Measurements from ENCODE around the gene AIRE. TPM values are rescaled to one million over a fixed set of nuclear protein-coding genes. Genes with fewer than 3 reads are reported as not detected.
A peak's percentile ranks its signal among the peaks of the same experiment; 100 is the strongest.

AIRE gene
- total RNA-seq, 2 experiments from 2014 or later = 0.27 to 0.30 TPM

DNA sequence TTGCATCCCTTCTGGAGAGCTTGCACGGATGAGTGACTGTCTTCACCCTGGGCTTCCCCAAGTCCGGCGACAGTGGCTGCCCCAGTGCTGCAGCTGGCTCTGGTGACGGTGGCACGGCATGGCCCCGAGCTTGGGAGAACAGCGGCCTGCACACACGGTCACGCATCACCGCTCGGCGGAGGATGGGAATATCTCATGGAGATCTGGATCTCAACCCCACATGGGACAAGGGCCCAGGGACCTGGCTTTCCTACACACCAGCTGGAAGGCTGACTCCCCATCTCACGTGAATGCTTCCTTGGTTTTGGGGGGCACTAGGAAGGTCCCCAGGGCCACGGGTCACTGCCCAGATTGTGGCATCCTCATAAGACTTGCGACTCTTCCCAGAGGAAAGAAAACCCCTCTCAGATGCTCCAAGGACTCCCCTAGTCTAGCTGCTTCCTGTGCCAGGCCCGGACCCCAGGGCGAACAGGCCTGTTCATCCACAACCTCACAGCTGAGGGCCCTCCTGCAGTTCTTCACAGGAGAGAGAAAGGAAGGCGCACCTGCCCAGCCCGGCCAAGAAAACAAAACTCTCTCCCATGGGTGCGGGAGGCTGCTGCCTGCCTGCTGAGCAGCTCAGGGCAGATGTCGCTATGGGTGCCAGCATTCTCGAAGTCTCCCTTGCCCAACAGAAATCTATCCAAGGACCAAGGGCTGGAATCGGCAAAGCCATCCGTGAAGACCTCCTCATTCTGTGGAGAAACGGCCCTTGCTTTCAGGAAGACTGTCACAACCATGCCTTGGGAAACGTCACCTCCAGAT, 43.6 kb downstream of the AIRE start:
- ChIA-PET CTCF (no interaction called here), POLR2A (no interaction called here)
- no peak for DNase-seq
- H3K9me3 Mint-ChIP-seq = no peaks in the 10 kb centered on the region
- no peaks in the 10 kb centered on the region for H3K36me3 Mint-ChIP-seq (ENCODE audit: low read depth)
- H3K27ac Mint-ChIP-seq = peak overlapping the region; percentile 60
- H3K4me3 Mint-ChIP-seq = no peak overlapping the region
- H3K27me3 Mint-ChIP-seq = no peaks in the 10 kb centered on the region
- H3K4me1 Mint-ChIP-seq = no peaks in the 10 kb centered on the region

DNA sequence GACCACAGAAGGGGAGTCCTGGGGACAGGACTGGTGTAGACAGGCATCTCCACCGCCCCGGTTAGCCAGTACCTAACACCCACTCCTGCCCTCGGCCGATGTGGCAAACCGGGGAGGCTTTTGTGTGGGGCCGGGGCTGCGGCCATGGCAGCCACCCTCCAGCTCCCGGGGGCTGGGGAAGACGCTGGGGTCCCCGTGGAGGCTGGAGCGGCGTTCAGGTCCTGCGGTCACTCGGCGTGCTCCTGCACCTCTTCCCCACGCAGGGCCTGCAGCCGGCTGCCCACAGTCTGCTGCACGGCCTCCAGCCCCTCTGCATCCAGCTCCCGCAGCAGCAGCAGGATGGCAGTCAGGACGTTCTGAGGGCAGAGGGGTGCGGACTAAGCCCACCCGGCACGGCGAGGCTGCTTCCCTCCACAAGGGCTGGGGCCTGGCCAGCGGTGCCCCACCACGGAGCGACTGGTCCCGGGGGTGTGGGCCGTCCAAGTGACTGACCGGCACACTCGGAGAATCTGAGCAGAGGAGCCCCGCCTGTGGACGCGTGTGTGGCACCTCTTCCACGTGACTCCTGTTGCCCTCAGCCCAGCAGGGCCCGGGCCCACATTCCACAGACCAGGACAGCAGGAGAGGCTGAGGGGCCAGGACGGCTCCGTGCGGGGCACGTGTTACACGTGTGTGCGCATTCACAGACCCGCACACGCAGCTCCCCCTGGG, 44.5 kb downstream of the AIRE start:
- no peak overlapping the region for H3K27ac Mint-ChIP-seq
- CTCF ChIA-PET = no interaction called here

GRCh38 chr21:44330698-44331097, 45.0 kb downstream of the AIRE start:
- POLR2A ChIA-PET = no interaction called here

More for the DNA sequence above, 44.5 kb downstream of the AIRE start:
- Mint-ChIP-seq H3K36me3 (ENCODE audit: low read depth) (no peaks in the 10 kb centered on the region), H3K27me3 (no peaks in the 10 kb centered on the region), H3K9me3 (no peaks in the 10 kb centered on the region), H3K4me3 (no peak overlapping the region), H3K4me1 (no peaks in the 10 kb centered on the region)
- DNase-seq = no peak
- POLR2A ChIA-PET = no interaction called here

GRCh38 chr21:44331209-44331608, 45.5 kb downstream of the AIRE start:
- Mint-ChIP-seq H3K4me1 (no peaks in the 10 kb centered on the region), H3K4me3 (no peak overlapping the region), H3K27ac (no peak overlapping the region), H3K27me3 (no peaks in the 10 kb centered on the region), H3K9me3 (no peaks in the 10 kb centered on the region), H3K36me3 (ENCODE audit: low read depth) (no peaks in the 10 kb centered on the region)
- no peak for DNase-seq
- POLR2A ChIA-PET = no interaction called here
- CTCF ChIA-PET = interaction anchor here (1.0 to 1.2 kb wide), 2 partner anchors 12 to 16 kb away, joined by 3 read pairs; no protein-coding TSS in a partner anchor

More at GRCh38 chr21:44330698-44331097, 45.0 kb downstream of the AIRE start:
- H3K4me1 Mint-ChIP-seq = no peaks in the 10 kb centered on the region
- H3K9me3 Mint-ChIP-seq = no peaks in the 10 kb centered on the region
- no peaks in the 10 kb centered on the region for H3K36me3 Mint-ChIP-seq (ENCODE audit: low read depth)
- no peak for DNase-seq
- H3K4me3 Mint-ChIP-seq = no peak overlapping the region
- H3K27ac Mint-ChIP-seq = no peak overlapping the region
- CTCF ChIA-PET = interaction anchor here (1.2 kb wide), 1 partner anchor 12 kb away, joined by 3 read pairs; no protein-coding TSS in a partner anchor
- H3K27me3 Mint-ChIP-seq = no peaks in the 10 kb centered on the region

- no peaks in the 10 kb centered on the region for H3K9me3 Mint-ChIP-seq
- ChIA-PET POLR2A (no interaction called here), CTCF (interaction anchor here (1.0 to 1.2 kb wide), 2 partner anchors 13 to 16 kb away, joined by 3 read pairs; no protein-coding TSS in a partner anchor)
- DNase-seq = no peak
- no peaks in the 10 kb centered on the region for H3K4me1 Mint-ChIP-seq
- H3K4me3 Mint-ChIP-seq = no peak overlapping the region
- no peaks in the 10 kb centered on the region for H3K36me3 Mint-ChIP-seq (ENCODE audit: low read depth)
- H3K27me3 Mint-ChIP-seq = no peaks in the 10 kb centered on the region
- H3K27ac Mint-ChIP-seq = no peak overlapping the region
Observed at GRCh38 chr21:44331650-44332307, 46.1 kb downstream of the AIRE start.

GRCh38 chr21:44332383-44332782, 46.7 kb downstream of the AIRE start:
- CTCF ChIA-PET = interaction anchor here (1.0 kb wide), 1 partner anchor 17 kb away, joined by 3 read pairs; no protein-coding TSS in a partner anchor
- H3K27ac Mint-ChIP-seq = no peak overlapping the region
- H3K9me3 Mint-ChIP-seq = no peaks in the 10 kb centered on the region
- H3K27me3 Mint-ChIP-seq = no peaks in the 10 kb centered on the region
- peaks cover 2% of the 10 kb centered on the region for H3K4me1 Mint-ChIP-seq
- POLR2A ChIA-PET = no interaction called here
- DNase-seq = no peak
- H3K36me3 Mint-ChIP-seq (ENCODE audit: low read depth) = peaks cover 2% of the 10 kb centered on the region
- H3K4me3 Mint-ChIP-seq = no peak overlapping the region

DNA sequence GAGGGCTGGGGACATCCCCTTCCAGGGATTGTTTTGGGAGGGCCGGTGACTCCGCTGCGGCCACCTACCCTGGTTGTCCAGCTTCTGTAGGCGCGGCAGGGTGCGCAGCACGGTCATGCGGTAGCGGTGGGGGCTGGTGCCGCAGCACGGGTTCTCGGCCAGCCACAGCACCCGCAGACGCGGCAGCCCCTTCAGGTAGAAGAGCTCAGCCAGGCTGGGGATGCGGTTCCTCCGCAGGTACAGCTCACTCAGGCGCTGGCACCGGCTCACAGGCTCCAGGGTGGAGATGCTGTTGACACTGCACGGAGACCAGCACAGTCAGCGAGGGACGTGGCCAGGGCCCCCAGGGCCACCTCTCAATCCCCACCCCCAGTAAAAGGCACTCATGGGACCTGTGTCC, 47.3 kb downstream of the AIRE start:
- no peak overlapping the region for H3K4me3 Mint-ChIP-seq

DNA sequence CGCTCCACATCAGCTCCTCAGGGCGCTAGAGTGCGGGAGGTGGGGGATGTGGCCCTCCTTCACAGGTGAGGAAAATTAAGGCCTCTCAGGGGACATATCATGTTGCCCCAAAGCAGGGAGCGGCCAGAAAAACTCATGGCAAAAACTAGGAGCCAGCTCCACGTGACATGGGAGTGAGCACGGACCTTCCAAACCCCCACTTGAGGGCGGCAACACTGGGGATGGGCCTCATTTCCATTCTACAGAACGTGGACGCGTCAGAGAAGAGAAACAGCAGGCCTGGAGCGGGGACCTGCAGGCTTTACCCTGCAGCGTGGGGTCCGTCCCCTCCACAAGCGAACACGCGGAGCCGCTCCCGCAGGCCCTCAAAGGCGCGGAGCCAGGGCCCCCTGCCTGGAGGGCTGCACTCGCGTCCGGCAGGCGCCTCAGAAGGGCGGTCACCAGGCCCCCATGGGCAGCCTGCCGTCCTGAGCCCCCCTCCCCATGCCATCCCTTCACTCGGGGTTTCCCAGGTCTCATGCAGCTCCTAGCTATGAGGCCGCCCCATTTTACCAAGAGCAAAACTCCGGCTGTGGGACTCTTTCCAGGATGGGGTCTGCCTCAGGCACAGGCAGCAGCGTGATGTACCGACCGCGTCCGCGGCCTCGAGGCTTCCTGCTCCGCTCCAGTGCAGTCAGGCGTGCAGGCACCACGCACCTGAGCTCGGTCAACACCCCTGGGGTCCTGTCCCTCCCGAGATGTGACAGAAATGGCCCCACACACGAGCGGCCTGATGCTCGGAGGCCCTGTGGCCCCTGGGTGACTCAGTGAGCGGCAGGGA, 48.0 kb downstream of the AIRE start:
- H3K36me3 Mint-ChIP-seq (ENCODE audit: low read depth) = peaks cover 2% of the 10 kb centered on the region
- no peak for DNase-seq
- H3K27ac Mint-ChIP-seq = no peak overlapping the region
- peaks cover 8% of the 10 kb centered on the region for H3K4me1 Mint-ChIP-seq
- POLR2A ChIA-PET = no interaction called here
- no peak overlapping the region for H3K4me3 Mint-ChIP-seq
- no peaks in the 10 kb centered on the region for H3K9me3 Mint-ChIP-seq
- H3K27me3 Mint-ChIP-seq = no peaks in the 10 kb centered on the region
- CTCF ChIA-PET = interaction anchor here (1.1 to 1.7 kb wide), 2 partner anchors 11 to 15 kb away, joined by 3 to 4 read pairs; no protein-coding TSS in a partner anchor

More for the DNA sequence above, 47.3 kb downstream of the AIRE start:
- H3K27ac Mint-ChIP-seq = no peak overlapping the region
- ChIA-PET CTCF (interaction anchor here (1.7 kb wide), 1 partner anchor 10 kb away, joined by 4 read pairs; no protein-coding TSS in a partner anchor), POLR2A (no interaction called here)
- H3K4me1 Mint-ChIP-seq = peaks cover 8% of the 10 kb centered on the region
- DNase-seq = no peak
- H3K9me3 Mint-ChIP-seq = no peaks in the 10 kb centered on the region
- no peaks in the 10 kb centered on the region for H3K27me3 Mint-ChIP-seq
- H3K36me3 Mint-ChIP-seq (ENCODE audit: low read depth) = peaks cover 2% of the 10 kb centered on the region

GRCh38 chr21:44334329-44335030, 48.8 kb downstream of the AIRE start:
- Mint-ChIP-seq H3K27ac (no peak overlapping the region), H3K4me3 (no peak overlapping the region), H3K4me1 (peaks cover 10% of the 10 kb centered on the region), H3K36me3 (ENCODE audit: low read depth) (peaks cover 2% of the 10 kb centered on the region), H3K27me3 (no peaks in the 10 kb centered on the region), H3K9me3 (no peaks in the 10 kb centered on the region)
- POLR2A ChIA-PET = no interaction called here
- CTCF ChIA-PET = interaction anchor here (1.1 to 1.7 kb wide), 2 partner anchors 12 to 16 kb away, joined by 3 to 4 read pairs; no protein-coding TSS in a partner anchor
- no peak for DNase-seq

GRCh38 chr21:44335266-44336059, 49.8 kb downstream of the AIRE start:
- no peak for DNase-seq
- Mint-ChIP-seq H3K27ac (no peak overlapping the region), H3K36me3 (ENCODE audit: low read depth) (peaks cover 2% of the 10 kb centered on the region), H3K4me1 (peaks cover 20% of the 10 kb centered on the region), H3K27me3 (no peaks in the 10 kb centered on the region), H3K4me3 (no peak overlapping the region), H3K9me3 (no peaks in the 10 kb centered on the region)
- POLR2A ChIA-PET = no interaction called here
- CTCF ChIA-PET = no interaction called here

GRCh38 chr21:44337449-44337848, 51.8 kb downstream of the AIRE start:
- peaks cover 26% of the 10 kb centered on the region for H3K4me1 Mint-ChIP-seq
- H3K36me3 Mint-ChIP-seq (ENCODE audit: low read depth) = peaks cover 2% of the 10 kb centered on the region
- peak overlapping the region; percentile 76 for H3K27ac Mint-ChIP-seq
- H3K4me3 Mint-ChIP-seq = no peak overlapping the region
- no peaks in the 10 kb centered on the region for H3K27me3 Mint-ChIP-seq
- no peak for DNase-seq
- CTCF ChIA-PET = no interaction called here
- H3K9me3 Mint-ChIP-seq = no peaks in the 10 kb centered on the region
- POLR2A ChIA-PET = no interaction called here

All from activated CD4-positive, alpha-beta T cell treated with anti-CD3 and anti-CD28 coated beads, Interleukin-2, amount 10 ng/mL, durations not matched to agents 7 days and 5 days (primary cell).